GM19351 (cell line): Measurements from ENCODE around the gene NETO2.
"Not testable (repeated sequence)": the region's sequence is repeated elsewhere in the genome, so short reads cannot be mapped to it uniquely, and the experiment has no call there.

Experiments
- ATAC-seq: cut with Tn5 transposase; IDR thresholded peaks from one replicate; pipeline ENCODE4 v1.9.1; 2021; ENCODE audit warnings: mild to moderate bottlenecking, moderate library complexity; ENCODE audit not compliant: unreplicated experiment

NETO2 gene, protein sequence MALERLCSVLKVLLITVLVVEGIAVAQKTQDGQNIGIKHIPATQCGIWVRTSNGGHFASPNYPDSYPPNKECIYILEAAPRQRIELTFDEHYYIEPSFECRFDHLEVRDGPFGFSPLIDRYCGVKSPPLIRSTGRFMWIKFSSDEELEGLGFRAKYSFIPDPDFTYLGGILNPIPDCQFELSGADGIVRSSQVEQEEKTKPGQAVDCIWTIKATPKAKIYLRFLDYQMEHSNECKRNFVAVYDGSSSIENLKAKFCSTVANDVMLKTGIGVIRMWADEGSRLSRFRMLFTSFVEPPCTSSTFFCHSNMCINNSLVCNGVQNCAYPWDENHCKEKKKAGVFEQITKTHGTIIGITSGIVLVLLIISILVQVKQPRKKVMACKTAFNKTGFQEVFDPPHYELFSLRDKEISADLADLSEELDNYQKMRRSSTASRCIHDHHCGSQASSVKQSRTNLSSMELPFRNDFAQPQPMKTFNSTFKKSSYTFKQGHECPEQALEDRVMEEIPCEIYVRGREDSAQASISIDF

DNA sequence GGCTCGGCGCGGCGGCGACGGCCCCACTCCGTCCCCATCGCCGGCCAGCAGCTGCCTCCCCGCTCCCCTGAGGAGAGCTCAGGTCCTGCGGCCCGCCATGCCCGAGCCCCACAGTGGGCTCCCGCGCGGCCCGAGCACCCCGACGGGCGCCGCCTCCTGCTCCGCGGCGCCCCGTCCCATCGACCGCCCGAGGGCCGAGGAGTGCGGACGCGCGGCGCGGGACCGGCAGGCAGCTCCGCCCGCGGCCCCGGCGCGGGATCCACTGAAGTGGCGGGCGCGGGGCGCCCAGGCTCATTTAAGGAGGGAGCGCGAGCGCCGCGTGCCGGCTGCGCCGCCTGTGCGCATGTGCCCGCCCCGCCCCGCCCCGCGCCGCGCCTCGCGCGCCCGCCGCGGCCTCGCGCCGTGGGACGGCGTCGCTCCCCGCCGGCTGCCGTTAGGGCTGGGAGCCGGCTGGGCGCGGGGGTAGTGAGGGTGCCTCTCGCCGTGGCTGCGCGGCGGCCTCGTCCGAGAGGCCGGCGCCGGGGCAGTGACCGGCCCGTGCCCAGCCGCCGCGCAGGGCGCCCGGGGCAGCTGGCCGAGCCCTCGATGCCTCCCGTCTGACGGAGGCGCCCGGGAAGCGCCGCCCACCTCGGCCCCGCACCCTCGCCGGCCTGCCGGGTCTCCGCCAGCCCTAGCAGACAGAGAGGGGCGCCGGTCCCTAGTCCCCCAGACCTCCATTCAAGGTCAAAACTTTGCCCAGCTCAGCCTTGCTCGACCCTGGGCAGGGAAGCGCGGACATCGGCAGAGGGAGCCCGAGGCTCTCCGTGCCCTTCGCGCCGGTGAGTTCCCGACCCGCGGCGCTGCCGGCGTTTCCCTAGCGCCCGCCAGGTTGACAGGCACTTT lies at the start of gene NETO2:
NETO2 (minus strand) TSS at position 269 of the 882 bp plus-strand sequence. CDS start 333 bp downstream, outside the sequence.
- peak; percentile 48 for ATAC-seq

DNA sequence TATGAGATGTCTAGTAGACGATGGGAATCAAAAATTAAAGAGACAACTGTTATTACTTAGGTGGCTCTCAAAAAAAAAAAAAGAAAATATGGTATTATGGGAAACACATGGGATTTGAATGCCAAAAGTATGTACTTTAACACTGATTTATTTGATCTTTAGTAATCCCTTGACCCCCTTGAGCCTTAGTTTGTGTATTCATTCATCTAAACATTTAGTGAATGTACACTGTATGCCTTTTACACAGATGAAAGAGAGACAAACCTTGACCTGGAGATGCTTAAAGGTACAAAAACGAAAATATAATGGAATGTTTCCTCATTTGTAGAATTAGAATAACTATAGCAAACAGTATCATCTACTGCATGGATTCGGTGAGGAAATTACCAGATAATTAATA lies 38.6 kb upstream of the NETO2 start:
- no peak for ATAC-seq

DNA sequence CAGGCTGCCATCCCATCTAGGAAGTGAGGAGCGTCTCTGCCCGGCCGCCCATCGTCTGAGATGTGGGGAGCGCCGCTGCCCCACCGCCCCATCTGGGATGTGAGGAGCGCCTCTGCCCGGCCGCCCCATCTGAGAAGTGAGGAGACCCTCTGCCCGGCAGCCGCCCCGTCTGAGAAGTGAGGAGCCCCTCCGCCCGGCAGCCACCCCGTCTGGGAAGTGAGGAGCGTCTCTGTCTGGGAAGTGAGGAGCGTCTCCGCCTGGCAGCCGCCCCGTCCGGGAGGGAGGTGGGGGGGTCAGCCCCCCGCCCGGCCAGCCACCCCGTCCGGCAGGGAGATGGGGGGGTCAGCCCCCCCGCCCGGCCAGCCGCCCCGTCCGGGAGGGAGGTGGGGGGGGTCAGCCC lies 37.3 kb upstream of the NETO2 start:
- not testable (repeated sequence) for ATAC-seq

- ATAC-seq: no peak
These were observed 36.3 kb upstream of the NETO2 start for GRCh38 chr16:47180073-47180472.

DNA sequence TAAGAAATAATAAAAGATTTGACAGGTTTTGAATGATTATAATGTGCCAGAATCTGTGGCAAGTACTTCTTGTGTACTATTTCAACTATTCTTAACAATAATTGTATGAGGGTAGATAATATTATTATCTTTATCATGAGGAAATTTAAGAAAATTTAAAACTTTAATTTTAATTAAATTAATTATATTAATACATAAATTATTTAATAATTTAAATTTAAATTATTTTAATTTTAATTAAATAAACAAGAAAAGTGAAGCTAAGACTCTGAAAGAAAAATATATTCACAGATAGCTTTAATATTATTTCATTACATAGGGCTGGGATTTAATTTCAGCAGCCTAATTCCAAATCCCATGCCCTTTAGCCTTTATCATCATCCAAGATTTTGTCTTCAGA lies 31.4 kb upstream of the NETO2 start:
- ATAC-seq: no peak

DNA sequence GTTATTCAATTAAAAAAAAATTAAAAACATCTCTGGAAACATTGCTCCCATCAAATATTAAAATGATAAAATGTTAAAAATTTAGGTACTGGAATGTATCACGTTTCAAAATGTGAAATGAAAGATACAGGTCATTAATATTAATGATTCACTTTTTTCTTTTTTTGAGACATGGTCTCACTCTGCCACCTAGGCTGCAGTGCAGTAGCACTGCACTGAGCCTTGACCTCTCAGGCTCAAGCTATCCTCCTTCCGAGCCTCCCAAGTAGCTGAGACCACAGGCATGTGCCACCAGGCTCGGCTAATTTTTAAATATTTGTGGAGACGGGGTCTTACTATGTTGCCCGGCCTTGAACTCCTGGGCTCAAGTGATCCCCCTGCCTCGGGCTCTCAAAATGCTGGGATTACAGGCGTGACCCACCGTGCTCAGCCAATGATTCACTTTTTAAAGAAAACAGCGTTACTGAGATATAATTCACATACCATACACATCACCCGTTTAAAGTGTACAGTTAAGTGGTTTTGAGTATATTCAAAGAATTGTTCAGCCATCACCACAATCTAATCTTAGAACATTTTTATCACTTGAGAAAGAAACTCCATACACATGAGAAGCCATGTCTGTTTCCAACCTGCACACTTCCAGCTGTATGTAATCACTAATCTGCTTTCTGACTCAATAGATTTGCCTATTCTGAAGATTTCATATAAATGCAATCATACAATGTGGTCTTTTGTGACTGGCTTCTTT lies 19.1 kb upstream of the NETO2 start:
- ATAC-seq: no peak

DNA sequence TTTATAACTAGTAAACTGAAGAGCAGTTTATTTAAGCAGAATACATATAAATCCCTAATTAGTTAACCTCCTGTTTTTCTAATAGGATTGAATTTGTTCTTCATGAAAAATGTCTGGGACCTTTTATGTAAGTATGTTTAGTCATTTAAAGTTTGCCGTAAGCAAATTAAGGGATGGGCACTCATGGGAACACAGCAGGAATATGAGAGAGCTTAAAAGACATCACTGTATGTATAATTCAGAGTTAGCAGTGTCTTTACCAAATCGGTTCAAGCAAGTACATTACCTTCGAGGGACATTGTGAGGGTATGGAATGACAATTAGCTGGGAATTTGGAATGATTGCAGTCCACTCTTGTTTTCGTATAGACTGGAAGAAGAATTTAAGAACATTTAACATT lies 17.7 kb upstream of the NETO2 start:
- no peak for ATAC-seq

GRCh38 chr16:47160422-47160821 lies 16.7 kb upstream of the NETO2 start:
- ATAC-seq: no peak

DNA sequence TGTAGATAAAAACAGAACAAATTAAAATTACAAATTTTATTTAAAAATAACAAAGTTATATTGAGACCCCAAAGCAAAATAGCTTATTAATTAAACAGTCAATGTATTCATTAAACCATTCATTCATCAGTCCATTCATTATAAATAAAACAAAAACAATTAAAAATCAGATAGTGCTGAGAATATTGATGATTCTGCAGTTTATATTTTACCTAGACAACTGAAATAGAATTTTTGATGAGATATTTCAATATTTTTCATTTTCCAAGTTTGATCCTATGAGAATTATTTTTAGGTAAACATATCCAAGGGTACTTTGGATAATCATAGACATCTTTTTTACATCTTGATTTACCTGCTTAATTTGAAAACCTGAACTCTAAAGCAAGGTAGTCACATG lies 15.2 kb upstream of the NETO2 start:
- no peak for ATAC-seq

GRCh38 chr16:47156680-47157215 lies 13.0 kb upstream of the NETO2 start:
- no peak for ATAC-seq

DNA sequence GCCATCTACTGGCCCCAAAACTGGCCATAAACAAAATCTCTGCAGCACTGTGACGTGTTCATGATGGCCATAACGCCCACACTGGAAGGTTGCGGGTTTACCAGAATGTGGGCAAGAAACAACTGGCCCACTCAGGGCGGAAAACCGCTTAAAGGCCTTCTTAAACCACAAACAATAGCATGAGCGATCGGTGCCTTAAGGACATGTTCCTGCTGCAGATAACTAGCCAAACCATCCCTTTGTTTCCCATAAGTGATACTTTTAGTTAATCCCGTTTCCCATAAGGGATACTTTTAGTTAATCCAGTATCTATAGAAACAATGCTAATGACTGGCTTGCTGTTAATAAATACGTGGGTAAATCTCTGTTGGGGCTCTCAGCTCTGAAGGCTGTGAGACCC lies 8.8 kb upstream of the NETO2 start:
- not testable (repeated sequence) for ATAC-seq

DNA sequence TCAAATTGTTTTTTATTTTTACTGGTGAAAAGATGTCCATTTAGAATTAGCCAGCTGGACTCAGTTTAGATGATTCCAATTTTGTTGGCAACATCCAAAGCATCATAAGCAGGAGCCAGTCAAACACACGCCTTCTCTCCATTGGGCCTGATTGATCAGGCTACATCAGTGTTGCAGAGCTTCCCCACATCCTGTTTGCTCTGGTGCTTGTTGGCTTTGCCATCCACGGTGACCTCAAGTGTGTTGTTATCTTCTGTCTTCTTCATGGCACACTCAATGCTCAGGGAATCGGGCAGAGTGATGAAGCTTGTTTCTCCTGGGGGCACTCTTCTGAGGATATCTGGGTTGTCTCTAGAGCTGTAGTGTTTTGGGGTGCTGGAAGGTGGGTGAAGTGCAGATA lies 6.3 kb upstream of the NETO2 start:
- ATAC-seq: no peak

DNA sequence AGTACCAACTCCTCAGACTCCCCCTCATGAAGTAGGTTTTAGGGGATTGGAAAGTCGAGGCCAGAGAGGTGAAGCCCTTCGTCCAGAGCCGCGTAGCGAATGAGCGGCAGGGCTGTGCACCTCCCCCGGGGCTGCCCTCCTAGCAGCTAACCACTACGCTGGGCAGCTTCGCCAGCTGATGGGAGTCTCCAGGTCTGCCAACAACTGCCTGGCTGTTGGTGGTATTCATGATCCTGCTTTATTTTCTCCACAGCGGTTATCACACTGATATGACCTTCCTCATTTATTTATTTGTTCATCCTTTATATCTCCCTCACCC lies 773 bp upstream of the NETO2 start:
- ATAC-seq: no peak

- ATAC-seq: peak; percentile 64
These were observed 696 bp downstream of the NETO2 start for GRCh38 chr16:47142821-47143676.

GRCh38 chr16:47142486-47142820 lies 1.3 kb downstream of the NETO2 start:
- no peak for ATAC-seq

DNA sequence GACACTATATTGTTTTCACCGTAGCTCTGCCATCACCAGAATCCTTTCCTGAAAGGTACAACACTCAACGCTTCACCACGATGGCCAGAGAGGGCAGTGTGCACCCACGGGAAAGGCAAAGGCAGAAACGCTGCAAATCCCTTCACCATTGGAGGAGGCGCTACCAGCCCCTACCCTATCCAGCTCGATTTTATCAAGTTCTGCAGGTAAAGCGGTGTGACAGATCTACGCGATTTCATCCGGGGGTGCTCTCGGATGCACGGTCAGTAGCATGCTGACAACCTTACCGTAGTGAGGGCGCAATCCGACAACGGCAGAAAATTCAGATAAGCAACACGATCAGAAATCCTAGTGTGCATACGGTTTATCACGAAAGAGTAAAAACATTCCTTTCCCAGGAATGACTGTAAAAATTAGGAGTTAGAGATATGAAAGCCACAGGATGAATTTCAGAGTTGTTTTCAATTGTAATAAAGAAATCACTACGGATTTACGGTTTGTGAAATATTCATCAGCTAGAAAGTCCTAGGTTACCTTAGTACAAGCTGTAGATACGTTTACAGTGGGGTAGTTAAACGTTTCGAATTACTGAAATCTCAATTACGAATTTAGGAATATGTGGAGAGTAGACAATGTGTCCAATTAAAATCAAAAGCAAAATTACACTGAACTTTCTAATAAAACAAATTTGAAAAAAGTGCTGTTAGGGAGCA lies 1.8 kb downstream of the NETO2 start:
- peak; percentile 58 for ATAC-seq

GRCh38 chr16:47140686-47141085 lies 3.1 kb downstream of the NETO2 start:
- ATAC-seq: no peak

GRCh38 chr16:47139561-47140185 lies 4.1 kb downstream of the NETO2 start:
- ATAC-seq: no peak

DNA sequence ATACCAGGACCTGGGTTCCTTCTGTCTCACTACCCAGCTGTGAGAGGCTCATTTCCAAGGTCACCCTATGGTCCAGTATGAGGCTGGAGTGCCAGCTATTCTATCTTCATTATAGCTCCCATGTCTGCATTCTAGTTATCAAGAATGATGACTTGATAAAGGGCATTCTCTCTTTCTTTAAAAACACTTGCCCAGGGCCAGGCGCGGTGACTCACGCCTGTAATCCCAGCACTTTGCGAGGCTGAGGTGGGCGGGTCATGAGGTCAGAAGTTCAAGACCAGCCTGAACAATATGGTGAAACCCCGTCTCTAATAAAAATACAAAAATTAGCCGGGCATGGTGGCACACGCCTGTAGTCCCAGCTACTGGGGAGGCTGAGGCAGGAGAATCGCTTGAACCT lies 5.8 kb downstream of the NETO2 start:
- not testable (repeated sequence) for ATAC-seq
